Neural crest cell (in vitro differentiated cells): ENCODE results near the gene SLC5A2. TPM values are rescaled to one million over a fixed set of nuclear protein-coding genes. Genes with fewer than 3 reads are reported as not detected.
A peak's percentile ranks its signal among the peaks of the same experiment; 100 is the strongest.

Experiments
- DNase-seq: peaks from one replicate; pipeline ENCODE4 v3.0.0; 2021; ENCODE audit warnings: low read depth, mixed read lengths, low spot score
- H3K27ac Mint-ChIP-seq: one replicate; pipeline ENCODE4 v1.8.0; 2021; ENCODE audit warnings: mild to moderate bottlenecking, mixed read lengths; ENCODE audit not compliant: unreplicated experiment
- H3K27me3 Mint-ChIP-seq: 2 replicates; pipeline ENCODE4 v1.8.0; 2021; ENCODE audit warnings: low read depth, mild to moderate bottlenecking, mixed read lengths
- H3K36me3 Mint-ChIP-seq: 2 replicates; pipeline ENCODE4 v1.8.0; 2021; ENCODE audit warnings: low read depth, mild to moderate bottlenecking, mixed read lengths
- H3K4me1 Mint-ChIP-seq: 2 replicates; pipeline ENCODE4 v1.8.0; 2021; ENCODE audit warnings: mixed read lengths
- H3K4me3 Mint-ChIP-seq: one replicate; pipeline ENCODE4 v1.8.0; 2021; ENCODE audit warnings: mild to moderate bottlenecking, mixed read lengths
- H3K9me3 Mint-ChIP-seq: 2 replicates; pipeline ENCODE4 v1.8.0; 2021; ENCODE audit warnings: mixed read lengths
- total RNA-seq: library from RNA; stranded (reverse); gene quantifications from 2 replicates; pipeline ENCODE4 v1.2.1, GENCODE V29; 2021
- TF ChIP-seq, protein P1 (sequence below): fragments of 200-600 bp; sonication (generic); conservative IDR thresholded peaks from 2 replicates; pipeline ENCODE4 v1.5.0; 2021; ENCODE audit warnings: antibody characterized with exemption, mild to moderate bottlenecking

SLC5A2 gene
- total RNA-seq, 1 donor from 2014 or later, result not detected

DNA sequence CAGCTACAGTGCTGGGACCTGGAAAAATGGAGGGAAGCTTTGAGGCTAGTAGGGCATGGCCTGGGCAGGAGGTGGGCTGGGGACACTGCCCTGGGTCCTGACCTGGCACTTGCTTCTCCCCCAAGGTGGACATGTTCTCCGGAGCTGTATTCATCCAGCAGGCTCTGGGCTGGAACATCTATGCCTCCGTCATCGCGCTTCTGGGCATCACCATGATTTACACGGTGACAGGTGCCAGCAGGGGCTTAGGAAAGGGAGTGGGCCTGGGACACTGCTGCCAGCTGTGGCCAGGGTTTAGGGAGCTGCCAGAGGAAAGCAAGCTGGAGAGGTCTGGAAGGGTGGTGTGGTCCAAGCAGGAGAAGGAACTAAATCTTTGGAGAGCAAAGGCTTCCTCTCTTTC lies 3.1 kb downstream of the SLC5A2 start:
- H3K27ac Mint-ChIP-seq, result no peak overlapping the region
- TF ChIP-seq, protein P1, sequence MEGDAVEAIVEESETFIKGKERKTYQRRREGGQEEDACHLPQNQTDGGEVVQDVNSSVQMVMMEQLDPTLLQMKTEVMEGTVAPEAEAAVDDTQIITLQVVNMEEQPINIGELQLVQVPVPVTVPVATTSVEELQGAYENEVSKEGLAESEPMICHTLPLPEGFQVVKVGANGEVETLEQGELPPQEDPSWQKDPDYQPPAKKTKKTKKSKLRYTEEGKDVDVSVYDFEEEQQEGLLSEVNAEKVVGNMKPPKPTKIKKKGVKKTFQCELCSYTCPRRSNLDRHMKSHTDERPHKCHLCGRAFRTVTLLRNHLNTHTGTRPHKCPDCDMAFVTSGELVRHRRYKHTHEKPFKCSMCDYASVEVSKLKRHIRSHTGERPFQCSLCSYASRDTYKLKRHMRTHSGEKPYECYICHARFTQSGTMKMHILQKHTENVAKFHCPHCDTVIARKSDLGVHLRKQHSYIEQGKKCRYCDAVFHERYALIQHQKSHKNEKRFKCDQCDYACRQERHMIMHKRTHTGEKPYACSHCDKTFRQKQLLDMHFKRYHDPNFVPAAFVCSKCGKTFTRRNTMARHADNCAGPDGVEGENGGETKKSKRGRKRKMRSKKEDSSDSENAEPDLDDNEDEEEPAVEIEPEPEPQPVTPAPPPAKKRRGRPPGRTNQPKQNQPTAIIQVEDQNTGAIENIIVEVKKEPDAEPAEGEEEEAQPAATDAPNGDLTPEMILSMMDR, result no peak
- peaks cover 4% of the 10 kb centered on the region for H3K36me3 Mint-ChIP-seq
- H3K4me3 Mint-ChIP-seq, result peak overlapping the region; percentile 83
- H3K4me1 Mint-ChIP-seq, result peaks cover 3% of the 10 kb centered on the region
- DNase-seq, result no peak
- H3K27me3 Mint-ChIP-seq, result peaks cover 86% of the 10 kb centered on the region
- no peaks in the 10 kb centered on the region for H3K9me3 Mint-ChIP-seq

DNA sequence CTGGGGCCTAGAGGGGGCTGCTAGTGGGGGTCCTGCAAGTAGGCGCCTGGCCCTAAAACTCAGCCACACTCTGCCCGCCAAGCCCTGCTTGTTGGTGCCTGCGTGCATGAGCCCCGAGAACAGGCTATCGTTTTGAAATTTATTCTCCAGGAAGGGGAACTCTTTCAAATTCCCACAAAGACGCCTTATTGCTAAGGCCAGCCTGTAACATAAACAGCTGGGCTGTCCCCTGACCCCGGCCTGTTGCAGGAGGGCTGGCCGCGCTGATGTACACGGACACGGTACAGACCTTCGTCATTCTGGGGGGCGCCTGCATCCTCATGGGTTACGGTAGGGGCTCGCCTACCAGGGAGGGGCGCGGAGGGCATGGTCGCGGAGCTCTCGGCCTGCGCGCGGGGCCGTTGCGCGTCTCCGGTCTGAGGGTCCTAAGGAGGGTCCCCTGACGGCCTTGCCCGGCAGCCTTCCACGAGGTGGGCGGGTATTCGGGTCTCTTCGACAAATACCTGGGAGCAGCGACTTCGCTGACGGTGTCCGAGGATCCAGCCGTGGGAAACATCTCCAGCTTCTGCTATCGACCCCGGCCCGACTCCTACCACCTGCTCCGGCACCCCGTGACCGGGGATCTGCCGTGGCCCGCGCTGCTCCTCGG lies 4.3 kb downstream of the SLC5A2 start:
- TF ChIP-seq, protein P1, result no peak
- no peak for DNase-seq
- Mint-ChIP-seq H3K27me3 (peaks cover 78% of the 10 kb centered on the region), H3K27ac (no peak overlapping the region), H3K4me1 (peaks cover 3% of the 10 kb centered on the region), H3K4me3 (peak overlapping the region; percentile 83), H3K9me3 (no peaks in the 10 kb centered on the region), H3K36me3 (peaks cover 4% of the 10 kb centered on the region)

DNA sequence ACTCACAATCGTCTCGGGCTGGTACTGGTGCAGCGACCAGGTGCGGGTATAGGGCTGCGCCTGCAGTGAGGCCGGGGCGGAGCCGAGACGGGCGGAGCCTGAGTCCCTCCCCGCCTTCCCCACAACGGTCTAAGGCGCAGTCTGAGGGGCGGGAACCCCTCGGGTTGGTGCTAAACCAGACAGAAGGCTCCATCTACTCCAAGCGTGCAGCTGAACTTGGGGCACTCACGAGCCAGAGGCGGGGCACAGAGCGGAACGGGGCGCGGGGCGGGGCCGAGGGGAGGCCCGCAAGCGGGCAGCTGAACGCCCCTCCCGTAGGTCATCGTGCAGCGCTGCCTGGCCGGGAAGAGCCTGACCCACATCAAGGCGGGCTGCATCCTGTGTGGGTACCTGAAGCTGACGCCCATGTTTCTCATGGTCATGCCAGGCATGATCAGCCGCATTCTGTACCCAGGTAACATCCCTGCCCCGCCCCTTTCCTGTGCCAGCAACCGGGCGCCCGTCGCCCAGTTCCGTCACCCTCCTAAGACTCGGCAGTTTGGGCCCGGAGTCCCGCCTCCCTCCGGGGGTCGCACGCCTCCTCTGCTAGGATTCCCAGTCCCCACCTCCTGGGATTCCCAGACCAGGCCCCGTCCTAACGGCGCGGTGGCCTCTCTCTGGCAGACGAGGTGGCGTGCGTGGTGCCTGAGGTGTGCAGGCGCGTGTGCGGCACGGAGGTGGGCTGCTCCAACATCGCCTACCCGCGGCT lies 5.0 kb downstream of the SLC5A2 start:
- TF ChIP-seq, protein P1, result no peak
- DNase-seq, result no peak
- H3K36me3 Mint-ChIP-seq, result peaks cover 4% of the 10 kb centered on the region
- H3K27me3 Mint-ChIP-seq, result peaks cover 71% of the 10 kb centered on the region
- no peak overlapping the region for H3K27ac Mint-ChIP-seq
- no peaks in the 10 kb centered on the region for H3K9me3 Mint-ChIP-seq
- H3K4me1 Mint-ChIP-seq, result peaks cover 3% of the 10 kb centered on the region
- H3K4me3 Mint-ChIP-seq, result peak overlapping the region; percentile 83

DNA sequence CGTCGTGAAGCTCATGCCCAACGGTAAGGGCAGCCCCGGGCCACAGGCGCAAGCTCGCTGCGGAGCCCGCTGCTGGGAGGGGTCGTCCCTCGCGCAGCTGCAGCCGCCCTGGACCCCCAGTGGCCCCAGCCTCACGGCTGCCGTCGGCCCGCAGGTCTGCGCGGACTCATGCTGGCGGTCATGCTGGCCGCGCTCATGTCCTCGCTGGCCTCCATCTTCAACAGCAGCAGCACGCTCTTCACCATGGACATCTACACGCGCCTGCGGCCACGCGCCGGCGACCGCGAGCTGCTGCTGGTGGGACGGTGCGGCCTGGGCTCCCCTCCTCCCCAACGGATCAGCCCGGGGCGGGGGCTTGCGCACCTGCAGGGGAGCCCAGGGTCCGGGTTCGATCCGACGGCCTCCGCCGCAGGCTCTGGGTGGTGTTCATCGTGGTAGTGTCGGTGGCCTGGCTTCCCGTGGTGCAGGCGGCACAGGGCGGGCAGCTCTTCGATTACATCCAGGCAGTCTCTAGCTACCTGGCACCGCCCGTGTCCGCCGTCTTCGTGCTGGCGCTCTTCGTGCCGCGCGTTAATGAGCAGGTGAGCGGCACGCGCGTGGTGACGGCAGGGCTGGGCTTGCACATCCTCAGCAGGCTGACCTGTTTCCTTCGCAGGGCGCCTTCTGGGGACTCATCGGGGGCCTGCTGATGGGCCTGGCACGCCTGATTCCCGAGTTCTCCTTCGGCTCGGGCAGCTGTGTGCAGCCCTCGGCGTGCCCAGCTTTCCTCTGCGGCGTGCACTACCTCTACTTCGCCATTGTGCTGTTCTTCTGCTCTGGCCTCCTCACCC lies 5.8 kb downstream of the SLC5A2 start:
- DNase-seq, result no peak
- no peak overlapping the region for H3K4me3 Mint-ChIP-seq

DNA sequence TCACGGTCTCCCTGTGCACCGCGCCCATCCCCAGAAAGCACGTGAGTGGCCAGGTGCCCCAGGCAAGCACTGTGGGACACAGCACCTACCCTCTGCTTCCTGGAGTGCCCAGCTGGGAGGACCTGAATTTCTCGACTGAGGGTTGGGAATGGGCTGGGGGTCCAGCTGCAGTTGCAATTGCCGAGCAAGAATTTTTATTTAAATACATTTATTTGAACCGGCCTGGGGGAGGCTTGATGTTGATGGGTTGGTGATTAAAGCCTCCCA lies 6.3 kb downstream of the SLC5A2 start:
- Mint-ChIP-seq H3K27ac (no peak overlapping the region), H3K9me3 (no peaks in the 10 kb centered on the region), H3K4me3 (no peak overlapping the region), H3K27me3 (peaks cover 59% of the 10 kb centered on the region), H3K4me1 (peaks cover 3% of the 10 kb centered on the region), H3K36me3 (peaks cover 8% of the 10 kb centered on the region)
- TF ChIP-seq, protein P1, result no peak
- DNase-seq, result no peak

More for the DNA sequence above, 5.8 kb downstream of the SLC5A2 start:
- Mint-ChIP-seq H3K4me1 (peaks cover 3% of the 10 kb centered on the region), H3K9me3 (no peaks in the 10 kb centered on the region), H3K36me3 (peaks cover 8% of the 10 kb centered on the region), H3K27me3 (peaks cover 64% of the 10 kb centered on the region), H3K27ac (no peak overlapping the region)
- TF ChIP-seq, protein P1, result no peak
